Activated CD4-positive, alpha-beta T cell treated with anti-CD3 and anti-CD28 coated beads for 24 hours (primary cell): ENCODE data around the gene C1orf159.
"Not testable (repeated sequence)": the region's sequence is repeated elsewhere in the genome, so short reads cannot be mapped to it uniquely, and the experiment has no call there.

Source experiments
- DNase-seq, 2 donors: peaks; one replicate each; pipeline ENCODE4 v3.0.0-alpha.2; 2020; ENCODE audit warnings: low read depth in 2 of 2

The C1orf159 gene

GRCh38 chr1:1115786-1116700 is at the start of gene C1orf159:
TSS of gene C1orf159 (minus strand) at chr1:1116089. CDS start at chr1:1091543, 24,546 bp downstream.
- peak; percentile 97 for DNase-seq

DNA sequence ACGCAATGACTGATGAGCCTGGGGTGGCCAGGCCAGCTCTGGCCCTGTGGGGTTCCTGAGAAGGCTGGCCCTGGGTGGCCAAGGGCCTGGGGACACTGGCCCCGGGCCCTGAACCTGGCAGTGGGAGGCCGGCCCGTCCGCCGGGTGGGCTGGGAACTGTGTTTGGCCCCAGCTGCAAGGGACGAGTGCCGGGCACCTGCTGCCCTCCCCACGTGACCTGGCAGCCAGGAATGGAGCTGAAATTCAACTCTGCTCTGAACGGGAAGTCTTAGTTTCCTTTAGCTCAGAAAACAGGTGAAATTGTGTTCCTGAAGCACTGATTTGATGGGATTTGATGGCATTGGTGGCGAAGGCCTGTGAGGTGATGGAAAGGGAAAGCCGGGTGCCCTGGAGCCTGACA is 49.6 kb upstream of the C1orf159 start:
- no peak for DNase-seq

GRCh38 chr1:1164701-1165451 is 49.0 kb upstream of the C1orf159 start:
- no peak for DNase-seq

DNA sequence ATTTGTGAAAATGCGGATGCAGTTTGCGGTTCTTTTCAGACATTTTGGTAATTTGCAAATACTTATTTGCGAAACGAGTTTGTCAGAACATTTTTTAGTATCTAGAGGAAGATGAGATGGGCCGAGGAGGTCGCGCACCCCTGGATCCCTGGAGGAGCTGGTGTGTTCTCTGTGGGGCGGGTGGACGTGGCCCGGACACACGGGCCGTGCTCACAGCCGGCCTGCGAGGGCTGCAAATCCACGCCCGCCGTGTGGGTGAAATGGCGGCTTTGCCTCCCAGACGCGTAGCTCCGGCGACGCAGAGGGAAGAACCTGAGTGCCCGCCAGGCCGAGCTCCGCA is 48.4 kb upstream of the C1orf159 start:
- no peak for DNase-seq

GRCh38 chr1:1163538-1164070 is 47.7 kb upstream of the C1orf159 start:
- no peak for DNase-seq

DNA sequence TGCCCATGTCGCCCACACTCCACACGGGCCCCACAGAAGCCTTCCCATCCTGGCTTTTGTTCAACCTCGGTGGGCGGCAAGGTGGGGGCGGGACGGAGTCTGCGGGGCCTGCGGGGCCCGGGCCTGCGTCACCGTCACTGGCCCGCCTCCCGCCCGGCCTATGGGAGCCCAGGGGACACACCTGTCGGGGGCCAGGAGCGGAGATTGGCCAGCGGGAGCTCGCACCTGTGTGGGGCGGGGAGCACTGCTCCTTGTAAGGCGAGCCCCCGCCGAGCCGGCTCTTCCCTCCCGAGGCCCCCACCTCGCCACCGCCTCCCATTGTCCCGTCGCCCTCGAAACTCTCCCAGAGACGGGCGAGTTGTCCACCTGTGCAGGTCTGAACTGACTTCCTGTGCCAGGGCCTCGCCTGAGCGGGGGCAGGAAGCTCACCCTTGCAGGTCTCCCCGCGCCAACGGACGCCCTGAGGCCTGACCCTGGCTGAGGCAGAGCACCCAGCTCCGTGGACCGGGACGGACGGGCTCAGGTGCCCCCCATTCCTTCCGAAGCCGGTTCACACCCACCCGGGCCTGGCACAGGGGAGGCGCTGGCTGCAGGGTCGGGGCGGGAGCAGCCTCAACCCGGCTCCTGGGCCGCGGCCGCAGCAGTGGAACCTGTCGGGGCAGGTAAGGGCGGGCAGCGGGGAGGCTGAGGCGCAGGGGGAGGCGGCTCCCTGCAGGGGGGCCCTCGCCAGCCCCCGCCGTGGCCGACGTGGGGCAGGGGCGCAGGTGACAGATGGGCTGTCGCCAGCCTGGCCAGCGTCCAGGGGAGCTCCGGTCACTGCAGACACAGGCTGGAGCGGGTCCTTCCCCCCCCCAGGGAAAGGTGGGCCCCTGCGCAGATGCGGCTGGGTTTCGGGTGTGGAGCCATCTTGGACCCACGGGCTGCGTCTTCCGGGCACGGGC is 47.0 kb upstream of the C1orf159 start:
- DNase-seq: no peak

GRCh38 chr1:1161683-1162079 is 45.8 kb upstream of the C1orf159 start:
- no peak for DNase-seq

- no peak for DNase-seq
These were observed 45.3 kb upstream of the C1orf159 start for GRCh38 chr1:1161078-1161682.

- DNase-seq: no peak
These were observed 44.5 kb upstream of the C1orf159 start for GRCh38 chr1:1160281-1160930.

DNA sequence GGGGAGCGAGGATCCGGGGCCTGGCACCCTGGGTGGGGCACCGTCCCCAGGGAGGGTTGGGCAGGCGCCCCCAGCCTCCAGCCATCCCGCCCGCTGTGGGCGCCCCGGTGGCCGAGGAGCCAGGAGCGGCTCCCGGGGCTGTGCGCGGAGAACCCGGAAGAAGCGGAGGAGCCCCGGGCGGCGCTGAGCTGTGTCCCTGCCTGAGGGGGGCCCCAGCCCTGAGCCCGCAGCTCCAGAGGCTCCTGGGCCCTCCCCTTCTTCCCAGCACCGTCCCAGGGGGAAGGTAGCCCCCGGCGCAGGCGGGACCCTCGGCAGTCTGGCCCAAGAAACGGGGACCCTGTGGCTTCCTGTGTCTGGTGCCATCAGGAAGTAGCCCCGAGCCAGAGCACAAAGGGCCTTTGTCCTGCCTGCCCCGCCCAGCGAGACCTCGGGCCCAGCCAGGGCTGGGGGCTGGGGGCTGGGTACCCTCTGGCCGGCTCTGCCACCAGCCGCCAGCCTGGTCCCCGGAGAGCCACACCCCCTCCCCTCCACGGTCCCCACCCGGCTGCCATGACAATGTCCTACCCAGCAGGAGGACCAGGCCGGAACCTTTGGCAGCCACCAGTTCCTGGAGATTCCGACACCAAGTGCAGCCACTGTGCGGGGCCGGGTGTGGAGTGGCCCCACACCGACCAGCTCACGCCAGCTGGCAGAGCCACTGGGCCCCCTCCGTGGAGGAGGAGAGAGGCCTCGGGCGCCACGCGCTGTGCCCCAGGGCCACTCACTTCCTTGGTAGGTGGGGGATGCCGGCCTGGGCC is 42.2 kb upstream of the C1orf159 start:
- DNase-seq: no peak

DNA sequence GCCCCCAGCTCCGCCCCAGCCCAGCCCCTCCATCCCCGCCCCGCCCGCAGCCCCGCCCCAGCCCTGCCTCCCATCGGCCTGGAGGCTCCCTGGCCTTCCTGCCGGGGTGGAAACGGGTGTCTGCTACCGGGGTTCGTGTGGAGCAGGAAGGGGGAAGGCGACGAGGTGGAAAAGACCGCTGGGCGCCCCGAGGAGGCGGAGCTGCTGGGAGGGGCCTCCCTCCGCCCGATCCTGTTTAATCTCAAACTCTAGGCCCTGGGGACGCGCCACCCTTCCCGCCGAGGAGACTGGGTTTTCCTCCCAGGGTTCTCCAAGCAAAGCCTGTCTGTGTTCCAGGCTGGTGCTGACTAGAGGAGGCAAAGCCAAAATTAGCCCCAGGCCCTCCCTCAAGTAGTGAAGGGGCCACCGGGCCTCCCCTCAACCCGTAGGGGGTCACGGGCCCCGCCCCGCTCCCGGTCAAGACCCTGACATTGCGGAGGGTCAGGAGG is 41.6 kb upstream of the C1orf159 start:
- peak; percentile 51 to 64 for DNase-seq

- no peak for DNase-seq
These were observed 41.1 kb upstream of the C1orf159 start for GRCh38 chr1:1157033-1157365.

DNA sequence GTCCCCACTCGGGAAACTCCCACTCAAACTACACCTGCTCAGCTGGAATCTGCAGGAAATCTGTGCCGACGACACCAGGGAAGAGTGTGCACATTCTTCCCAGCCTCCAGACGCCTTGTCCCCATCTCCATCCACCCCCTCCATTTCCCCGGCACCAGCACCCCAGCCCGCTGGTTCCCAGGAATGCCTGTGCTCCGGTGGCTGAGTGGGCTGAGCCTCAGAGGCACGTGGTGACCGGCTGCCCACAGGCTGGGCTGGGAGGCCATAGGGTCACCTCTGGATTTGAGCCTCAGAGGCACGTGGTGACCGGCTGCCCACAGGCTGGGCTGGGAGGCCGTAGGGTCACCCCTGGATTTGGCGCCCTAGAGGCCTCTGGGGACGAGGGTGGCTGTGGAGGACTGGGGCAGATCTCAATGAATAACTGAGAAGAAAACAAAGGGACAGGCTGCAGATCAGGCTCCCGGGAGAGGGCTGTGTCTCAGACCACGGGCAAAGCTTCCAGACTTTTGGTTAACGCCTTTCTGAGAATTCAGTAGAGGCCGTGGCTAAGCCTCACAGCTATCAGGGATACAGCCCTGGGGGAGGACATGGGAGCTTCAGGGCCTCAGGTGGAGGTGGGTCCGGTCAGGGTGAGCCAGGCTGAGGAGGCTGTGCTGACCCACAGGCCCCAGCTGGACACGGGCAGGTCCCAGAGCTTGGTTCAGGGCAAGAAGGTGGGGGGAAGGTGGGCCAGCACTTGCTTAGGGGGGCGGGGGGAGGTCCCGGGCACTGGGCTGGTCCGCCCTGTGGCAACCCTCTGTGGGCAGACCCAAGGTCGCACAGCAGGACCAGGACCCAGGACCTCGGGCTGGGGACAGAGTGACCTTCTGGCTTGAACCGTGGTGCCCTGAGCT is 40.5 kb upstream of the C1orf159 start:
- DNase-seq: no peak

DNA sequence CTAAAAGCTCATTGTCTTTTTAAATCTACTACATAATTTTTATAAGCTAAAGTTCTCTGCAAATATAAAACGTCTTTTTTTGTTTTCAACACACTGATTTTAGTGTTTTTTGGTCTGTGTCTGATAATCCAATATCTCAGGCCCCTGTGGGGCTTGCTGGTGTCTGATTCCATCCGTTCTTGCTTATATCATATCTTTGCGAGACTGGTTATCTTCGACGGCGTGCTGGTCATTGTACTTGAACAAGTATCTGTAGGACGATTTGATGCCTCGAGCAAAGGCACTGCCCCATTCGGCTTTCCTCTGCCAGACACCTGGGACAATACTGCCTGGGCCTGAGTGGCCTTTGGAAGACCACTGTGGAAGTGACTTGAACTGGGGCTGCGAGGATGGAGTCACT is 39.4 kb upstream of the C1orf159 start:
- DNase-seq: no peak

DNA sequence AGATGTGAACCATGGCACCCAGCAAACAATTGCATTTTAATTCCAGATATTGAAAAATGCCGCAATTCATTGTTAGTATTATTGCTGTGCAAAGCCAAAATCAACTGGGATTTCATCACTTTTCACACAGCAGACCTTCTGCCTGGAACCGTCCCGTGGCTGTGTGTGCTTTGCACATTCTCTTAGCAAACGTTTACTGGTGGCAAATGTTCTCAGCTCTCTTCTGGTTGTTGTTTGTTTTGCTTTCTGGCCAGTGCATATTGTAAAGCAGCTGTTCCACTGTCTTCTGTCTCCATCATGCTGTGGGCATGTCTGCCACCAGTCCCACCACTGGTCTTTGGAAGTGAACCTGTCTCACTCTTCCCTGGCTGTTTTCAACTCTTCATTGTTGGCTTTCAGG is 38.0 kb upstream of the C1orf159 start:
- DNase-seq: no peak

GRCh38 chr1:1153215-1153614 is 37.3 kb upstream of the C1orf159 start:
- not testable (repeated sequence) for DNase-seq

DNA sequence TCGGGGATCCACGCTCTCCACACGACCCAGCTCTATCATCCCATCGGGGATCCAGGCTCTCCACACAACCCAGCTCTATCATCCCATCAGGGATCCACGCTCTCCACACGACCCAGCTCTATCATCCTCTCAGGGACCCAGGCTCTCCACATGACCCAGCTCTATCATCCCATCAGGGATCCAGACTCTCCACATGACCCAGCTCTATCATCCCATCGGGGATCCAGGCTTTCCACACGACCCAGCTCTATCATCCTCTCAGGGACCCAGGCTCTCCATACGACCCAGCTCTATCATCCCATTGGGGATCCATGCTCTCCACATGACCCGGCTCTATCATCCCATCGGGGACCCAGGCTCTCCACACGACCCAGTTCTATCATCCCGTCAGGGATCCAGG is 36.5 kb upstream of the C1orf159 start:
- not testable (repeated sequence) for DNase-seq

- DNase-seq: no peak
These were observed 35.4 kb upstream of the C1orf159 start for GRCh38 chr1:1151306-1151705.

DNA sequence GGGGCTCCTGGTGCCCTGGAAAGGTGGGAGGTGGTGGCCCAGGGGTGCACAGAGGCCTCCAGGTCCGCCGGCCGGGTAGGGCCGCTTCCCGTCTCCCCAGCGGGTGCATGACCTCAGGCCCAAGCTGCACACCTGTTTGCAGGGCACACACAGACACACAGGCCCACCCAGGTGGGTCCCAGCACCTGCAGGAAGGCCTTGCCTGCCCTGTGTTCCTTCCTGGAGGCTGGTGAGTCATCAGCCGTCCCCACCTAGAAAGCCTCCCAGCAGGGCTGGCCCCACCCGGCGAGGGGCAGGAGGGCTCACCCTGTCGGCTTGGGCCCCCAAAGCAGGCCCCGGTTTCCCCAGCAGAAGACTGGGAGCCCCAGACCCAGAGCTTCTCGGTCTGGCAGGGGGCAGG is 34.2 kb upstream of the C1orf159 start:
- DNase-seq: no peak
